ENCODE measurements around the gene TSEN34.

The TSEN34 gene

DNA sequence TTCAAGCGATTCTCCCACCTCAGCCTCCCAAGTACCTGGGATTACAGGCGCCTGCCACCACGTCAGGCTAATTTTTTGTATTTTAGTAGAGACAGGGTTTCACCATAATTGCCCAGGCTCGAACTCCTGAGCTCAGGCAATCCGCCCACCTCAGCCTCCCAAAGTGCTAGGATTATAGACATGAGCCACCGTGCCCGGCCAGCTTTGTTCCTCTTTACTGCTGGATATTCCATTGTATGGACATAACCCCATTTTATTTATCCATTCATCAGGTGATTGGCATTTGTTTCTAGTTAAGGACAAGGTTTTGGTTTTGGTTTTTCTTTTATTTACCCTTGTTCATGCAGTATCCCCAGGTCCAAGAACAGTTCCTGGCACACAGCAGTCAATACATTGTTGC, 5.4 kb downstream of the TSEN34 start:
- TF ChIP-seq, protein P1, sequence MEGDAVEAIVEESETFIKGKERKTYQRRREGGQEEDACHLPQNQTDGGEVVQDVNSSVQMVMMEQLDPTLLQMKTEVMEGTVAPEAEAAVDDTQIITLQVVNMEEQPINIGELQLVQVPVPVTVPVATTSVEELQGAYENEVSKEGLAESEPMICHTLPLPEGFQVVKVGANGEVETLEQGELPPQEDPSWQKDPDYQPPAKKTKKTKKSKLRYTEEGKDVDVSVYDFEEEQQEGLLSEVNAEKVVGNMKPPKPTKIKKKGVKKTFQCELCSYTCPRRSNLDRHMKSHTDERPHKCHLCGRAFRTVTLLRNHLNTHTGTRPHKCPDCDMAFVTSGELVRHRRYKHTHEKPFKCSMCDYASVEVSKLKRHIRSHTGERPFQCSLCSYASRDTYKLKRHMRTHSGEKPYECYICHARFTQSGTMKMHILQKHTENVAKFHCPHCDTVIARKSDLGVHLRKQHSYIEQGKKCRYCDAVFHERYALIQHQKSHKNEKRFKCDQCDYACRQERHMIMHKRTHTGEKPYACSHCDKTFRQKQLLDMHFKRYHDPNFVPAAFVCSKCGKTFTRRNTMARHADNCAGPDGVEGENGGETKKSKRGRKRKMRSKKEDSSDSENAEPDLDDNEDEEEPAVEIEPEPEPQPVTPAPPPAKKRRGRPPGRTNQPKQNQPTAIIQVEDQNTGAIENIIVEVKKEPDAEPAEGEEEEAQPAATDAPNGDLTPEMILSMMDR (IDR thresholded peaks at IDR 0.05): no peak

DNA sequence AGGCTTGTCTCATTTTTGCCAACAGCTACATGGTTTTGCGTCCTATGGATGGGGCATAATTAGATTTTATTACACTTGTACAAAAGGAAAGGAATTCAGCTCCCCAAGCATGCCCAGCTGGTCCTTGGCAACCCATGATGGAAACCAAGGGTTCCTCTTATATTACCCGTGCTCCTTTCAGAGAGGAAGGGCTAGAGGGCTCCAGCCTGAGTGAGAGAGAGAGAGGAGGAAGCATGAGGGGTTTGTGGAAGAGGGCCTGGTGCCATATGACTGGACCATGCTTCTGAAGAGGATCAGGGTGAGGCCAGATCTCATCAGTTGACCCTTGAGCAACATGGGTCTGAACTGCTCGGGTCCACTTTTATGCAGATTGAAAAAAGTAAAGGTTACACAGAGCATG, 6.0 kb downstream of the TSEN34 start:
- TF ChIP-seq, protein P1 (IDR thresholded peaks at IDR 0.05): no peak

DNA sequence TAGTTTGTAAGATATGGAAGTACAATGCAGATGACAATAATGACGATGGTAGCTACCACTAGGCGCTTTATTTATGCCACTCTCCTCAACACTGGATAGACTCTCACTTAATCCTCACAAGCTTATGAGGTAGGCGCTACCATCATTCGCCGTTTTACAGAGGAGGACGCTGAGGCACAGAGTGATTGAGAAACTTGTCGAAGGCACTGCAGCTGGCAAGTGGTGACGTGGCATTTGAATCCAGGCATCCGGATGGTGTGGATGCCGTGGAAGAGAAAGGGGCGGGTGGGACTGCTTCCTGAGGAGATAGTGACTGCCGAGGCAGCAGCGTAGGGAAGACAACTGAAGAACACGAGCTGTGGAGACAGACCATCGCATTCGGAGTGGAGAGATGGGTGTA, 8.3 kb downstream of the TSEN34 start:
- TF ChIP-seq, protein P1 (IDR thresholded peaks at IDR 0.05): no peak

DNA sequence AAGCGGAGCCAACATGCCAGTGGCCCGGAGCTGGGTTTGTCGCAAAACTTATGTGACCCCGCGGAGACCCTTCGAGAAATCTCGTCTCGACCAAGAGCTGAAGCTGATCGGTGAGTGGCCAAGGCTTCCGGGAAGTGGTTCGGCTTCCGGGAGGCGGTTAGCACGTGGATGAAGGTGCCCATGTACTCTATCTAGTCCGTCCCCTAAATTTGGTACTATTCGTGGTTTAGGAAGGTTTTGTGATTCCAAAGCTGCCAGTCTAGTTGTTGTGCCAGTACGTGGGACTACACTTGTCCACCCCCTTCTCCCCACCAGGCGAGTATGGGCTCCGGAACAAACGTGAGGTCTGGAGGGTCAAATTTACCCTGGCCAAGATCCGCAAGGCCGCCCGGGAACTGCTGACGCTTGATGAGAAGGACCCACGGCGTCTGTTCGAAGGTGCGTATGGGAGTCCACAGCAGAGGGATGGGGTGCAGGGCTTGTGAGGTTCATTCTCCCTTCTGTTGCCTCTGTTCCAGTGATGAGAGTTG, 10.1 kb downstream of the TSEN34 start:
- TF ChIP-seq, protein P1 (IDR thresholded peaks at IDR 0.05): no peak

DNA sequence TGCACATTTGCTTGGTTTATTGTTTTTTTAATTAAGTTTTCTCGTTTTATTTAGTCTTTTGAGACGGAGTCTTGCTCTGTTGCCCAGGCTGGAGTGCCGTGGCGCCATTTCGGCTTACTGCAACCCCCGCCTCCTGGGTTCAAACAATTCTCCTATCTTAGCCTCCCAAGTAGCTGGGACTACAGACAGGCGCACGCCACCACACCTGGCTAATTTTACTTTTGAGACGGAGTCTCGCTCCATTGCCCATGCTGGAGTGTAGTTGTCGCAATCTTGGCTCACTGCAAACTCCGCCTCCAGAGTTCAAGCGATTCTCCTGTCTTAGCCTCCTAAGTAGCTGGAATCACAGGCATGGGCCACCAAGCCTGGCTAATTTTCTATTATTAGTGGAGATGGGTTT, 10.9 kb downstream of the TSEN34 start:
- TF ChIP-seq, protein P1 (IDR thresholded peaks at IDR 0.05): no peak

DNA sequence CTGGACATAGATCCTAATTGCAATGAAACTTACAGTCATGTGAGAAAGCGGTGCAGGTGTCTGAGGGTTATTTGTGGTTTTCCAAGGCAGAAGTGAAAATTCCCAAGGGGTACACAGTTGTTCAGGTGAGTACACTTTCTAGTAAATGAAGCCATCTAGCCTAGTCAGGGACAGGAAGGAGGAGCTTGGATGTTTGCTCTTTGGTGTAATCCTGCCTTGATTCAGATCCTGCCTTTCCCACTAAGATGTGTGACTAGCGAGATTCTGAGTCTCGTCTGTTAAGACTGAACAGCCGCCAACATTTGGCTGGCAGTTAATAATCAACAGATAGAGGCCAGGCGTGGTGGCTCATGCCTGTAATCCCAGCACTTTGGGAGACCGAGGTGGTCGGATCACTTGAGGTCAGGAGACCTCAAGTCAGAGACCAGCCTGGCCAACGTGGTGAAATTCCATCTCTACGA, 12.1 kb downstream of the TSEN34 start:
- TF ChIP-seq, protein P1 (IDR thresholded peaks at IDR 0.05): no peak

DNA sequence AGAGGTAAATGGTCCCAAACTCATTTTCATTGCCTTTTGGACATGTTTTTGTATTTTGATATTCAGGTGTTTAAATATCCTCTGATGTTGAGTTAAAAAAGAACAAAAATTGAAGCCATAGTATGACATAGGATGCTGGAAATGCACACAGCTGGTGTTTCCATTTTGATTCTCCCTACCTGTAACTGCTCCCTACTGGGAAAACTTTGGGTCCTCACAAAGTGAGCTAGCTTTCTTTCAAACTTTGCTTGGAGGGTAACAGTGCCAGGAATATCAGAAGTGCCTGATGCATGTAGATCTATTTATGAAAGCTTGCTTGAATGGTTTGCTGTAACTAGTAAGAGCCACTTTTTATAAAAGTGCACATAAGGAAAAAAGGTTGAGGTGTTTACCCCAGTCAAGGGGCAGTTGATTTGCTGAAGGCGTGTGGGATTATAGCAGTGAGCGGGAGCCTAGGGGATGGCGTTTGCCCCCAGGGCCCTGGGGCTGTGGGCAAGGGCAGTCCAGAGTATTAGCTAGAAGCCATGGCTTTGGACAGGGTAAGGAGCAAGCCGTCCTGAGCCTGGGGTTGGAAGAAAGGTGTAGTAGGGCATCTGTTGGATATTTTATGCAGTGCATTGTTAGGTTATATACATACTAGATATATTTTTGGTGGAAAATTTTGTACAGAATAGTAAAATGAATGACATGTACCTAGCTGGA, 13.8 kb downstream of the TSEN34 start:
- TF ChIP-seq, protein P1 (IDR thresholded peaks at IDR 0.05): no peak

Data from LNCAP (cell line).